AG09309 (cell line): ENCODE results near the gene CSNK1A1.

Source experiments
- DNase-seq: peaks from one replicate; pipeline ENCODE4 v3.0.0-alpha.2; 2010; ENCODE audit warnings: low read depth
- H3K4me3 ChIP-seq: 2 replicates; pipeline ENCODE4 v1.5.1; 2011; ENCODE audit warnings: mild to moderate bottlenecking, low read depth, low read length, moderate library complexity; ENCODE audit not compliant: control insufficient read depth
- TF ChIP-seq, protein P1 (sequence below): IDR thresholded peaks from 2 replicates; pipeline ENCODE4 v1.5.1; 2011; ENCODE audit warnings: mild to moderate bottlenecking, low read depth, low read length, inconsistent platforms; ENCODE audit not compliant: insufficient read depth, control insufficient read depth; ENCODE audit errors: missing control alignments

The CSNK1A1 gene

DNA sequence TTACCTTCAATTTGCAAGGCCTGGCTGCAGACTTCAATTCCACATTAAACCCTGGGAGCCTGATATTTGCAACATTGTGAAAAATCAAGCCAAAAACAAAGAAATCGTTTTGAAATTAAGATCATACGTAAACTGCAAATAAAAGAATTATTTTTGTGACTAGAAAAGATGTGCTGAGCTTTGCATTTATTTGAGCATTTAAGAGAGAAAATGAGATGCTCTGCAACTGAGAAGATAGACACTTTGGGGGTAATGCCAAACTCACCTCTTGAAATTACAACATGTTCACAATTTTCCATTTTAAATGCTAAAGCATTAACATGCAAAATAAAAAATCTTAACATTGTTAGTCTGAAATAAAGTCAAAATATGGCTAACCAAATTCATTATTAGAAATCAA, 46.6 kb downstream of the CSNK1A1 start:
- TF ChIP-seq, protein P1, sequence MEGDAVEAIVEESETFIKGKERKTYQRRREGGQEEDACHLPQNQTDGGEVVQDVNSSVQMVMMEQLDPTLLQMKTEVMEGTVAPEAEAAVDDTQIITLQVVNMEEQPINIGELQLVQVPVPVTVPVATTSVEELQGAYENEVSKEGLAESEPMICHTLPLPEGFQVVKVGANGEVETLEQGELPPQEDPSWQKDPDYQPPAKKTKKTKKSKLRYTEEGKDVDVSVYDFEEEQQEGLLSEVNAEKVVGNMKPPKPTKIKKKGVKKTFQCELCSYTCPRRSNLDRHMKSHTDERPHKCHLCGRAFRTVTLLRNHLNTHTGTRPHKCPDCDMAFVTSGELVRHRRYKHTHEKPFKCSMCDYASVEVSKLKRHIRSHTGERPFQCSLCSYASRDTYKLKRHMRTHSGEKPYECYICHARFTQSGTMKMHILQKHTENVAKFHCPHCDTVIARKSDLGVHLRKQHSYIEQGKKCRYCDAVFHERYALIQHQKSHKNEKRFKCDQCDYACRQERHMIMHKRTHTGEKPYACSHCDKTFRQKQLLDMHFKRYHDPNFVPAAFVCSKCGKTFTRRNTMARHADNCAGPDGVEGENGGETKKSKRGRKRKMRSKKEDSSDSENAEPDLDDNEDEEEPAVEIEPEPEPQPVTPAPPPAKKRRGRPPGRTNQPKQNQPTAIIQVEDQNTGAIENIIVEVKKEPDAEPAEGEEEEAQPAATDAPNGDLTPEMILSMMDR, result no peak
- DNase-seq, result no peak

DNA sequence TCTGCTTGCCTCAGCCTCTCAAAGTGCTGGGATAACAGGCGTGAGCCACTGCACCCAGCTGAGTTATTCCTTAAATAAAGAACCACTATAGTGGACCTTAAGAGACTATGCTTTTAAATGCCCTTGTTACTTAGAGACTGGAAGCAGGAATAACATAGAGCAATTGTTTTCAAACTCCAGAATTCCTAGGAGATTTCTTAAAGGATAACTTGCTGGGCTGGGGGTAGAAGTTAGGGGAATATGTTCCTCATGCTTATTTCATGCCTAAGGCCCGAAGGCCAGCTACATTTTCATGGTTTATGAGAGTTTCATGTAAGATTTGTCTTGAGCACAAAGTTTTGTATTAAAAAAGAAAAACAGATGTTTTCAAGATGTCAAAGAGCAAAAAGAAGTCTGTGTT, 48.2 kb downstream of the CSNK1A1 start:
- TF ChIP-seq, protein P1, result no peak
- H3K4me3 ChIP-seq, result no peak overlapping the region
- DNase-seq, result no peak

More for the DNA sequence above, 46.6 kb downstream of the CSNK1A1 start:
- no peak overlapping the region for H3K4me3 ChIP-seq

DNA sequence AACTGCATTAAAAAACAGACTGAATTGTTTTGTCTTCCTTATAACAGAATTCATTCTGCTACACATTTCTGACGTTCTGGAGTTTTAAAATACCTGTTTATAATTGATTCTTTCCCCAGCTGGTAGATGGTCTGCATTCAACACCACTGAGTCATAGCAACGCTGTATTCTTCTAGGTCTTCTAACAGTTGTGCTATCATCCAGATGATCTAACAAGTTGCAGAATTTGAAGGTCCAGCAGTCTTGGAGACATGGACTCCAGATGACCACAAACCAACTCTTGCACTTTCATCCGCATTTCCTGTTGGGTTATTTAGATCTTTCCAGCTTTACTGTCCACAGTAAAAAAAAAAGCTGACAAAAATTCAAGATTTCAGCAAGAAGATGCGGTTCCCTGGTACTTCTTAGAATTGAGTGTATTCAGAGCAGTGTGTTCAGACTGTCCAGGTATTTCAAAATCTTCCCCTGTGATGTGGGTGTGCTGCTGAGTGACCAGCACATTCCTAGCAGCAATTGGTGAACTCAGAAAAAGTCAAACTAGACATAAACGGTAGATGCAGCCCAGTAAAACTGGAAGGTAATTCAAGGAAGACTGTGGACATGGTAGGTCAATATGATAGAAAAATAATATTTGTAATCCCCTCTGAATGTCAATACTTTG, 50.2 kb downstream of the CSNK1A1 start:
- TF ChIP-seq, protein P1, result no peak
- no peak overlapping the region for H3K4me3 ChIP-seq
- DNase-seq, result peak; percentile 81

DNA sequence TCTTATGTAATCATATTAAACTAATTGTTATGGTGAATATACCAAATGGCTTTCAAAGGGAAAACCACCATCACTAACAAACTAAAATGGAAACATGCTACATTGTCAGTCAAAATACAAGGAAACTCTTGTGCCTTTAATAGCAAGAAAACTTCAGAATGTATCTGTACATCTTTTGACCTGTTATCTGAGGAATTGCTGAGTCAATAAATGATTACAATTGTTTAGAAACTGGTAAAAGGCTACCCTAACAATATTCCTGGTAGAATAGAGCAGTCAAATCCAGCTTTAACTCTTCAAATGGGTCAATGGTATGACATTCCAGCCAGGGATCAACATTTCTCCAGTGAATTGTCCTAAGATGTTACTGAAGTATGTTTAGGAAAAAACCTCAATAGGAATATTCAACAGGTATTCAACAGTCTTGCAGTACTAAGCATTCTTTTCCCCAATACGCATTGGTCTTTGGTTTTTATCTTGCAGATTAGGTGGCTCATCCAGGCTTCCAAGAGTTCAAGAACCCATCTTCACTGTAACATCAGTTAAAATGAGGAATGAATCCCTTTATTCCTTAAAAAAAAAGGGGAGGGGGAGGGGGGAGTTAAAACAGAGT, 52.4 kb downstream of the CSNK1A1 start:
- TF ChIP-seq, protein P1, result no peak
- no peak for DNase-seq
- no peak overlapping the region for H3K4me3 ChIP-seq

DNA sequence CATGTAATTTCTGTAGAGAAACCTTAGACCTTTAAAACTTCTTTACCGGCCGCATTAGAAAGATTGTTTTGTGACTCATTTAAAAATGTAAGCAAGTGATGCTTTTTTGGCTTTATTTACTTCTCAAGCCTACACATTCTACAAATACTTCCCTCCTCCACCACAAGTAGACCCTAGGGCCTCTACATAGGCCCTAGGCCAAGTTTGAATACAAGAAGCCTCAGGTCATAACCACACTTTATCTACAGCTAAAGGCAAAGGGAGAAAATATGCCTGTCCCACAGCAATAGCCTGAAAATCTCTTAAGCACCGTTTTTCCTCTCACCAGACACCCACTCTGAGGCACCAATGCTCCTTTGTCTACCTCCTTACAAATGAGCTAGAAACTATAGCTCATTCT, 53.9 kb downstream of the CSNK1A1 start:
- TF ChIP-seq, protein P1, result no peak

DNA sequence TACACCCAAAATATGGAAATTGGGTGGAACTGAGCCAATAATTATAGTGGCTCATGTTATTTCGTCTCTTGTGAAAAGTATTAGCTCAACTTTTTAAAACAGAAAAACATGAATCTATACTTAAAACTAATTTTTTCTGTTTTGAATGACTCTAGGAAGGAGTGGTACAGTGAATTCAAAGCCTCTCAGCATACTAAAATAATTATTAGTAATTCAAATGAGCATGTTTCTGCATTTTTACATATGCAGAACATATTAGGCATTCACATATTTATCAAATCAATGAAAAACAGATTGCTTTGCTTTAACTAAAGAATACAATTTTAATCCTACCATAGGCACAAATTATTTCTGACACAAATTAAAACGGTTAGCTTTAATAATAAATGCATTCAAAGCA, 54.3 kb downstream of the CSNK1A1 start:
- no peak overlapping the region for H3K4me3 ChIP-seq
- TF ChIP-seq, protein P1, result no peak
- no peak for DNase-seq

More for the DNA sequence above, 53.9 kb downstream of the CSNK1A1 start:
- no peak overlapping the region for H3K4me3 ChIP-seq
- no peak for DNase-seq

DNA sequence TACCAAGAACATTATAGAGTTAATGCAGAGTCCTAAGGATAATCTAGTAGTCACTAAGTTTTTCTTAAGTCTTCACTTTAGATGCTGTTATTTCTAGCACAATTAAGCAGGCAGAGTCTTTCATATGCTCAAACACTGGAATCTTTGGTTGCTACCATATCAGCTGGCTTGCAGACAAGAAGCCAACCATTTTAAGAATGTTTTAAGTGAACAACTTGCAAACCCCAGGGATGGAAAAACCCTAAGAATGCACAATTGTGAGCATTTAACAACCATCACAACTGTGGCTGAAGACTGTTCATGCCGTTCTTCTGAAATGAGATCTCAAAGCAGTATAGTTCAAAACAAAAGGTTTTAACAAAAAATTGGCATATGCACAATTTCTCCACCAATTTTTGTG, 55.1 kb downstream of the CSNK1A1 start:
- TF ChIP-seq, protein P1, result no peak
- no peak for DNase-seq
- H3K4me3 ChIP-seq, result no peak overlapping the region
